Endodermal cell (in vitro differentiated cells): ENCODE data around the gene PCSK6. TPM values are rescaled to one million over a fixed set of nuclear protein-coding genes. Genes with fewer than 3 reads are reported as not detected.

ENCODE experiments used
- DNase-seq: peaks from one replicate; pipeline ENCODE4 v3.0.0-alpha.2; 2017
- H3K27ac ChIP-seq: 2 replicates; pipeline ENCODE4 v1.5.1; 2013; ENCODE audit warnings: mild to moderate bottlenecking, low read depth, low read length, moderate library complexity
- H3K27me3 ChIP-seq: 2 replicates; pipeline ENCODE4 v1.6.1; 2013; ENCODE audit warnings: mild to moderate bottlenecking, low read length, moderate library complexity; ENCODE audit not compliant: insufficient read depth, control insufficient read depth, poor library complexity, severe bottlenecking
- H3K36me3 ChIP-seq: 2 replicates; pipeline ENCODE4 v1.7.0; 2013; ENCODE audit warnings: mild to moderate bottlenecking, low read length, moderate library complexity; ENCODE audit not compliant: control insufficient read depth, insufficient read depth
- H3K4me1 ChIP-seq: one replicate; pipeline ENCODE4 v1.7.0; 2013; ENCODE audit warnings: low read length; ENCODE audit not compliant: control insufficient read depth, insufficient read depth
- H3K4me3 ChIP-seq: 2 replicates; pipeline ENCODE4 v1.5.1; 2013; ENCODE audit warnings: mild to moderate bottlenecking, low read length, moderate library complexity
- H3K9ac ChIP-seq: 2 replicates; pipeline ENCODE4 v1.6.1; 2013; ENCODE audit warnings: mild to moderate bottlenecking, low read length, moderate library complexity; ENCODE audit not compliant: poor library complexity, severe bottlenecking; ENCODE audit errors: extremely low read depth
- H3K9me3 ChIP-seq: 2 replicates; pipeline ENCODE4 v1.6.1; 2013; ENCODE audit warnings: mild to moderate bottlenecking, low read length, moderate library complexity; ENCODE audit not compliant: control insufficient read depth
- H3K27ac Mint-ChIP-seq: 2 replicates; pipeline ENCODE4 v1.8.0; 2020; ENCODE audit warnings: mixed read lengths
- H3K27me3 Mint-ChIP-seq: 2 replicates; pipeline ENCODE4 v1.8.0; 2021; ENCODE audit warnings: mild to moderate bottlenecking, mixed read lengths; ENCODE audit not compliant: insufficient read depth
- H3K36me3 Mint-ChIP-seq: 2 replicates; pipeline ENCODE4 v1.8.0; 2020; ENCODE audit warnings: low read depth, mixed read lengths
- H3K4me1 Mint-ChIP-seq: 2 replicates; pipeline ENCODE4 v1.8.0; 2020; ENCODE audit warnings: mixed read lengths
- H3K4me3 Mint-ChIP-seq: 2 replicates; pipeline ENCODE4 v1.8.0; 2020; ENCODE audit warnings: mild to moderate bottlenecking, moderate library complexity, mixed read lengths
- H3K9me3 Mint-ChIP-seq: 2 replicates; pipeline ENCODE4 v1.8.0; 2020; ENCODE audit warnings: mild to moderate bottlenecking, mixed read lengths
- CTCF ChIP-seq: fragments of 200-600 bp; sonication (generic); conservative IDR thresholded peaks from 2 replicates; pipeline ENCODE4 v1.5.0; 2021; ENCODE audit warnings: antibody characterized with exemption, mild to moderate bottlenecking
- WGBS, 2 experiments: methylation state at CpG; one replicate each; pipeline versions ENCODE4 v1.1.5 to v1.1.7; 2013; ENCODE audit warnings: missing lambda C conversion rate in 2 of 2, mixed read lengths in 1 of 2; ENCODE audit not compliant: insufficient coverage in 1 of 2, insufficient read length in 1 of 2; 5-methylcytosine and 5-hydroxymethylcytosine counted together
- total RNA-seq, 2 donors: library from RNA; stranded (reverse); fragmentation: NEBNext Ultra II Directional in 1 of 2; extraction: Animal tissue kit (Norgen Biotek cat#: 25700) in 1 of 2; gene quantifications; 2 replicates in 1 of 2; 3 replicates in 1 of 2; pipeline ENCODE4 v1.2.1, GENCODE V29; 2021

PCSK6 gene
- total RNA-seq, 2 donors from 2014 or later, result 6.6 to 9.8 TPM

GRCh38 chr15:101433396-101433795 is 56.1 kb downstream of the PCSK6 start:
- no peak for DNase-seq
- H3K27me3 Mint-ChIP-seq, result peaks cover 7% of the 10 kb centered on the region

GRCh38 chr15:101432982-101433381 is 56.5 kb downstream of the PCSK6 start:
- no peak for TF ChIP-seq CTCF
- H3K27me3 Mint-ChIP-seq, result peaks cover 8% of the 10 kb centered on the region
- H3K27ac Mint-ChIP-seq, result no peak overlapping the region
- H3K27me3 ChIP-seq, result no peaks in the 10 kb centered on the region
- no peaks in the 10 kb centered on the region for H3K36me3 Mint-ChIP-seq
- H3K4me1 ChIP-seq, result no peaks in the 10 kb centered on the region
- 94 to 97% methylated on average over 3 of the region's 3 CpGs for WGBS, 2 experiments
- no peaks in the 10 kb centered on the region for H3K9me3 Mint-ChIP-seq
- no peaks in the 10 kb centered on the region for H3K9me3 ChIP-seq
- H3K4me3 Mint-ChIP-seq, result no peak overlapping the region
- no peak overlapping the region for H3K4me3 ChIP-seq
- no peak for DNase-seq
- H3K9ac ChIP-seq, result no peak overlapping the region
- no peak overlapping the region for H3K27ac ChIP-seq
- no peaks in the 10 kb centered on the region for H3K4me1 Mint-ChIP-seq
- no peaks in the 10 kb centered on the region for H3K36me3 ChIP-seq

More at GRCh38 chr15:101433396-101433795, 56.1 kb downstream of the PCSK6 start:
- Mint-ChIP-seq H3K36me3 (no peaks in the 10 kb centered on the region), H3K4me1 (no peaks in the 10 kb centered on the region), H3K27ac (no peak overlapping the region), H3K9me3 (no peaks in the 10 kb centered on the region), H3K4me3 (no peak overlapping the region)
- H3K4me1 ChIP-seq, result no peaks in the 10 kb centered on the region
- 75 to 95% methylated on average over 4 to 7 of the region's 7 CpGs for WGBS, 2 experiments
- H3K36me3 ChIP-seq, result no peaks in the 10 kb centered on the region
- H3K9ac ChIP-seq, result no peak overlapping the region
- no peaks in the 10 kb centered on the region for H3K9me3 ChIP-seq
- no peaks in the 10 kb centered on the region for H3K27me3 ChIP-seq
- TF ChIP-seq CTCF, result no peak
- no peak overlapping the region for H3K27ac ChIP-seq
- no peak overlapping the region for H3K4me3 ChIP-seq

GRCh38 chr15:101431748-101432147 is 57.8 kb downstream of the PCSK6 start:
- TF ChIP-seq CTCF, result no peak
- WGBS, 2 experiments, result 80 to 95% methylated on average over 1 to 6 of the region's 6 CpGs
- H3K4me1 ChIP-seq, result no peaks in the 10 kb centered on the region
- no peaks in the 10 kb centered on the region for H3K27me3 ChIP-seq
- H3K36me3 ChIP-seq, result no peaks in the 10 kb centered on the region
- H3K27me3 Mint-ChIP-seq, result peaks cover 14% of the 10 kb centered on the region
- no peak overlapping the region for H3K4me3 Mint-ChIP-seq
- no peak overlapping the region for H3K27ac Mint-ChIP-seq
- H3K9ac ChIP-seq, result no peak overlapping the region
- H3K4me3 ChIP-seq, result no peak overlapping the region
- no peaks in the 10 kb centered on the region for H3K9me3 Mint-ChIP-seq
- no peak for DNase-seq
- H3K27ac ChIP-seq, result no peak overlapping the region
- no peaks in the 10 kb centered on the region for H3K9me3 ChIP-seq
- no peaks in the 10 kb centered on the region for H3K36me3 Mint-ChIP-seq
- no peaks in the 10 kb centered on the region for H3K4me1 Mint-ChIP-seq
